Central memory CD8-positive, alpha-beta T cell (primary cell): Measurements from ENCODE around the gene TMEM43.
A peak's percentile ranks its signal among the peaks of the same experiment; 100 is the strongest.

Source experiments
- ATAC-seq: fragments of 150-1000 bp; cut with Tn5 transposase; replicated peaks from 2 replicates; pipeline ENCODE4 v1.10.0; 2022; ENCODE audit warnings: mild to moderate bottlenecking, moderate FRiP score, moderate number of reproducible peaks; ENCODE audit not compliant: poor library complexity, severe bottlenecking; ENCODE audit errors: extremely low read depth
- DNase-seq, 2 donors: peaks; one replicate each; pipeline ENCODE4 v3.0.0; 2021; ENCODE audit warnings: low spot score in 2 of 2
- H3K27ac Mint-ChIP-seq: one replicate; pipeline ENCODE4 v1.8.0; 2022; ENCODE audit warnings: low read depth, mild to moderate bottlenecking, moderate library complexity, mixed read lengths
- H3K27me3 Mint-ChIP-seq: one replicate; pipeline ENCODE4 v1.8.0; 2022; ENCODE audit warnings: mixed read lengths
- H3K36me3 Mint-ChIP-seq: one replicate; pipeline ENCODE4 v1.8.0; 2022; ENCODE audit warnings: mild to moderate bottlenecking, moderate library complexity, mixed read lengths; ENCODE audit not compliant: insufficient read depth
- H3K4me1 Mint-ChIP-seq: one replicate; pipeline ENCODE4 v1.8.0; 2022; ENCODE audit warnings: mixed read lengths
- H3K4me3 Mint-ChIP-seq: one replicate; pipeline ENCODE4 v1.8.0; 2022; ENCODE audit warnings: mild to moderate bottlenecking, moderate library complexity, mixed read lengths
- H3K9me3 Mint-ChIP-seq: one replicate; pipeline ENCODE4 v1.8.0; 2022; ENCODE audit warnings: mixed read lengths

TMEM43 gene

DNA sequence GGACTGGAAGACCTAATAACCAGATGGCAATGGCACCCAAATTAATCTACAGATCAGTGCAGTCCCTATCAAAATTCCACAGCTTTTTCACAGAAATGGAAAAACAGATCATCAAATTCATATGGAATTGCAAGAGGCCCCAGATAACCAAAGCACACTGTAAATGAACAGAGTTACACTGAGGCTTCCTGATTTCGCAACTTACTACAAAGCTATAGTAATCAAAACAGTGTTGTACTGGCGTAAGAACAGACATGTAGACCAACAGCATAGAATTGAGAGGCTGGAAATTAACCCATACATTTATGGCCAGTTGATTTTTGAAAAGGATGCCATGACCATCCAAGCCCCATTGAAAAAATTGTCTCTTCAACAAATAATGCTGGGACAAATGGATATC is 37.3 kb downstream of the TMEM43 start:
- DNase-seq = no peak
- Mint-ChIP-seq H3K27ac (no peak overlapping the region), H3K9me3 (peaks cover 4% of the 10 kb centered on the region), H3K4me1 (peaks cover 2% of the 10 kb centered on the region), H3K4me3 (no peak overlapping the region), H3K36me3 (peaks cover 80% of the 10 kb centered on the region), H3K27me3 (no peaks in the 10 kb centered on the region)
- no peak for ATAC-seq

DNA sequence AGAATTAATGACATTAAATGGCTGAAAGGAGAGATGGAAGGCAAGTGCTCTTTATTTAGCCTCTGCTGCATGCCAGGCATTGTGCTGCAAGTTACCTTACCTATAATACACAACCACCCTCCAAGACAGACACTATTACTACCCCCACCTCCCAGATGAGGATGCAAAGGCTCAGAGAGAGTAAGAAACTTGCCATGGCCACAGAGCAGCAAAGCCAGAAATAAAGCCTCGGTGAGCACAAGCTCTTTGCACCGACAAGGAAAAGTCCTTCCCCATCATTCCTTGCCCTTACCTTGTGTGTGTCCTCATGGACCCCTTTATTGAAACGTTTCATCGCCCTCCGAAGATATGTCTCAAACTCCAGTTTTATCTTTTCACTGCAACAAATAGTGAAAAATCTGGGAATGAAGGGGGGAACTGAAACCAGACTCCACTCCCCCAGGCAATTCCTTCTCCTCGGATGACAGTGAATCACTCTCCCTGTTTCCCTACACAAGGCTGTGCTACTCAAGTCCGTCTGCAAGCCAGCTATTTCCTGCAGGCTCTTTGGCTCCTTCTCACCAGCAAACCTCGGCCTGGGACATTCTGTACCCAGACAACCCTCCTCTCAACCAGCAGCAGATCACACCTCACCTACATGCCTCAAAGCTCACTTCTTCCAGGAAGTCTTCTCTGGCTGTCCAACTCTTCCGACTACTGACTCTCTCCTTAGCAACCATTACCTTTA is 42.2 kb downstream of the TMEM43 start:
- no peak overlapping the region for H3K4me3 Mint-ChIP-seq
- no peak for ATAC-seq
- no peaks in the 10 kb centered on the region for H3K27me3 Mint-ChIP-seq
- DNase-seq = no peak
- no peak overlapping the region for H3K27ac Mint-ChIP-seq
- peaks cover 77% of the 10 kb centered on the region for H3K36me3 Mint-ChIP-seq
- H3K4me1 Mint-ChIP-seq = peaks cover 16% of the 10 kb centered on the region
- H3K9me3 Mint-ChIP-seq = no peaks in the 10 kb centered on the region

DNA sequence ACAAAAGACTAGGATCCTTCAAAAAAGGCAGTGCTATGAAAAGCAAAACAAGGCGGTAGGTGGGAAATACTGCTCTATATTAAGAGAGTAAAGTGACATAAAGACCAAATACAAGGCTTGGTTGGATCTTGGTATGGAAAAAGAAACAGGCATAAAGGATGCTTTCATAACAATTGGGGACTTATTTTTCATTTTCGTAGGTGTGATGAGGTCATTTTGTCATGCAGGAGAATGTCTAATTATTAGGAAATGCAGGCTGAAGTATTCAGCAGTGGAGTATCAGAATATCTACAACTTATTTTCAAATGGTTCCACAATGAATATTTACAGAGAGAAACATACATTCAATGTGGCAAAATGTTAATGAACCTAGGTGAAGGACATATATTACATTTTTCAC is 44.6 kb downstream of the TMEM43 start:
- DNase-seq = no peak
- Mint-ChIP-seq H3K9me3 (no peaks in the 10 kb centered on the region), H3K4me3 (no peak overlapping the region), H3K27me3 (no peaks in the 10 kb centered on the region), H3K27ac (no peak overlapping the region), H3K4me1 (peaks cover 30% of the 10 kb centered on the region), H3K36me3 (peaks cover 65% of the 10 kb centered on the region)
- no peak for ATAC-seq

DNA sequence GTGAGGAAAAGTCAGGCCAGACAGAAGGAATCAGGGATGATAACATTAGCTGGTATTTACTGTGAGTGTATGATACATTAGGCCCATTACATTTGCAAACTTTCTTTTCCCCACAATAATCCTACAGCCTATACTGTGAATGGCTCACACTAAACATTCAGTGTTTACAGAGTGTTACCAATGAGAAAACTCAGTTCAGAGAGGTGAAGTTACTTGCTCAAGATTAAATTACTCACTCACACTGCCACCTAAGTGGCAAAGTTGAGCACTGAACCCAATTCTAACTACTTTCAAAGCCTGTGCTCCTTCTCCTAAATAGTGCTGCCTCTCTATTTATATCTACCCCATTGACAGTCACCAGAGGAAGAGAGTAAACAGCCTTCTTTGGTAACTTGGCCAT is 45.0 kb downstream of the TMEM43 start:
- Mint-ChIP-seq H3K27me3 (no peaks in the 10 kb centered on the region), H3K27ac (no peak overlapping the region), H3K4me1 (peaks cover 34% of the 10 kb centered on the region), H3K36me3 (peaks cover 60% of the 10 kb centered on the region), H3K4me3 (no peak overlapping the region), H3K9me3 (no peaks in the 10 kb centered on the region)
- DNase-seq (no peak), ATAC-seq (no peak)

DNA sequence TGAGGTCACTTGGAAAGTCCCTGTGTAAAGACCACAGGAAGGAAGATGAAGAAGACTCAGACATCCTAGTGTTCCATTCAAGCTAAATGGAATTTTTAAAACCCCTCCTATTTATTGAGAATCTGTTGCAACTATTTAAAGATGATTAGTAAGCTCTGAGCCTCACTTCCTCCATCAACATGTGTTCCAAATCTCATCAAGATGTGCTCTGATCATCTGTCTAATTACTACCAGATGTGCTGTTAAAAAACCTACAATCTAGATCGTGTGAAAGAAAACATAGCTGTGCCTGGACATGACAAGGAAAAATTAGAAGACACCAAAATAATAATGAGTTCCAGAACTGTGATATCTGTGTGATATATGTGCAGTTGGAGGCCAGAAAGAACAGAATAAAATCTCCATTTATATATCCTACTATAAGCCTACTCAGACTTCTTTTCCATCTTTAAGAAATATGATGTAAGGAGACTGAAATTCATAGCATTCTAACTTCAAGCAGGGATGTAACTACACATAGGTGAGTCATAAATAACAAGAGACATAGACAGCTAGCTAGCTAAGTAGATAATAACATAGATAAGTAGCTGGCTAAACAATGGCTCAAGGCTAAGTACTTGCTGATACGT is 45.8 kb downstream of the TMEM43 start:
- no peaks in the 10 kb centered on the region for H3K27me3 Mint-ChIP-seq
- no peak overlapping the region for H3K27ac Mint-ChIP-seq
- DNase-seq = no peak
- H3K9me3 Mint-ChIP-seq = no peaks in the 10 kb centered on the region
- H3K4me1 Mint-ChIP-seq = peaks cover 42% of the 10 kb centered on the region
- ATAC-seq = no peak
- peaks cover 59% of the 10 kb centered on the region for H3K36me3 Mint-ChIP-seq
- no peak overlapping the region for H3K4me3 Mint-ChIP-seq

DNA sequence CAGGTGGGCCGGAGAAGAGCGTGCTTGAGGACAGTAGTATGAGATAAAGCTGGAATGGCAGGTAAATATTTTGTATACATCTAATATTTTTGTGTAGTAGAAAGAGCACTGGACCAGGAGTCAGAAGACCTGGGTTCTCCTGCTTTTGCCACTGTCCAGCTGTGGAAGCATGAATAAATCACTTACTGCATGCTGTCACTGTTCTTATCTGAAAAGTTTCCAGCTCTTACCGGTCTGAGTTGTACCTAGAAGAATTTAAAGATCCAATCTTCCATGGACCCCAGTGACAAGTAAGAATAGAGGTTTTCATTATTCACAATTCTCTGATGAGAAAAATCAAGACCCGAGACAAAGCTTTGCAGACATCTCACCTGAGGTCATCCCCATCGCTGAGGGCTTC is 47.6 kb downstream of the TMEM43 start:
- Mint-ChIP-seq H3K27me3 (no peaks in the 10 kb centered on the region), H3K27ac (peak overlapping the region; percentile 76), H3K36me3 (peaks cover 53% of the 10 kb centered on the region), H3K4me1 (peaks cover 52% of the 10 kb centered on the region), H3K4me3 (no peak overlapping the region), H3K9me3 (no peaks in the 10 kb centered on the region)
- ATAC-seq = no peak
- no peak for DNase-seq

DNA sequence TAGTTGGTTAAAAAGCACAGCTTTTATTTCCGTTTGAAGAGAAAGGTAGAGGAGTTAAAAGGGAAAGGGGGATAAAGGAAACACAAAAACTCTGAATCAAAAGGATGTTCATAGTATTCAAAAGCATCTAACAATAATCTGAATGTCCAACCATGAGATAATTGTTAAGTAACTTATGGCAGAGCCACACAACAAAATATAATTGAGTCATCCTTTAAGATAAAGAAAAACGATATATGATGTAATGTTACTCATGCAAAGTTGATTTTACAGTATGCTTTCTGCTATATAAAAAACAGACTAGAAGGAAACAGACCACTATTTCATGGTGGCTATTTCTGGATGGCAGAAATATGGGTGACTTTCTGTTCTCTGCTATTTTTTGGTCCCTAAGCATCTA is 49.6 kb downstream of the TMEM43 start:
- H3K36me3 Mint-ChIP-seq = peaks cover 55% of the 10 kb centered on the region
- H3K27ac Mint-ChIP-seq = peak overlapping the region; percentile 100
- peaks cover 70% of the 10 kb centered on the region for H3K4me1 Mint-ChIP-seq
- H3K9me3 Mint-ChIP-seq = no peaks in the 10 kb centered on the region
- no peaks in the 10 kb centered on the region for H3K27me3 Mint-ChIP-seq
- no peak overlapping the region for H3K4me3 Mint-ChIP-seq
- DNase-seq = no peak
- ATAC-seq = no peak

DNA sequence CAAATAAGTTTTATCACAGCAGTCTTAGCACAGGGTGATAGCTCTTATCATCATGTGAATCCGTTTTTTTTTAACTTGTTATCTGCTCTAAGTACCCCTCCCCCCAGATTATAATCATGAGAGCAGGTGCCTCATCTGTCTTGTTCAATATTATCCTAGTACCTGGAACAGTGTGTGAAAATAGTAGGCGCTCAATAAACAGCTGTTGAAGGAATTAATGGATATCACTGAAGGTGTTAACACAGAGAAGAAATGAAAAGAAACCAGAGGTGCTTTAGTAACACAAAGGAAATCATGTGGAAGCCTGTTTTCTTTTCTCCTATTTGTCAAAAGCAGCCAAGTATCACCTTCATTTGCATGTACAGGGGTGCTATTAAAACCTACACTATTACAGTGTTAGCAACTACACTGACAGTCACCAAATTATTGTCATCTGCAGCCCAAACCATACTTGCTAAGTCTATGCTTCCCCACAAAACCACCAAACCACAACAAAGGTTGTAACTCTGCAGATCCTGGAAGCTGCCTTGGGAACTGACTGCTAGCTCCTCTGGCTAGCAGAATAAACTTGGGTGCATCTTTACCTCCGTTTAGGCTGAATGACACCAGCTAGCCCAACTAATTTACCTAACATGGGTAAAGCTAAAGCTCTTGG is 50.7 kb downstream of the TMEM43 start:
- ATAC-seq (peak; percentile 63), DNase-seq (peak in 1 of 2 donors; percentile 64)
- peak overlapping the region; percentile 67 for H3K4me3 Mint-ChIP-seq
- H3K4me1 Mint-ChIP-seq = peaks cover 73% of the 10 kb centered on the region
- H3K36me3 Mint-ChIP-seq = peaks cover 48% of the 10 kb centered on the region
- H3K27me3 Mint-ChIP-seq = no peaks in the 10 kb centered on the region
- peak overlapping the region; percentile 100 for H3K27ac Mint-ChIP-seq
- H3K9me3 Mint-ChIP-seq = no peaks in the 10 kb centered on the region

DNA sequence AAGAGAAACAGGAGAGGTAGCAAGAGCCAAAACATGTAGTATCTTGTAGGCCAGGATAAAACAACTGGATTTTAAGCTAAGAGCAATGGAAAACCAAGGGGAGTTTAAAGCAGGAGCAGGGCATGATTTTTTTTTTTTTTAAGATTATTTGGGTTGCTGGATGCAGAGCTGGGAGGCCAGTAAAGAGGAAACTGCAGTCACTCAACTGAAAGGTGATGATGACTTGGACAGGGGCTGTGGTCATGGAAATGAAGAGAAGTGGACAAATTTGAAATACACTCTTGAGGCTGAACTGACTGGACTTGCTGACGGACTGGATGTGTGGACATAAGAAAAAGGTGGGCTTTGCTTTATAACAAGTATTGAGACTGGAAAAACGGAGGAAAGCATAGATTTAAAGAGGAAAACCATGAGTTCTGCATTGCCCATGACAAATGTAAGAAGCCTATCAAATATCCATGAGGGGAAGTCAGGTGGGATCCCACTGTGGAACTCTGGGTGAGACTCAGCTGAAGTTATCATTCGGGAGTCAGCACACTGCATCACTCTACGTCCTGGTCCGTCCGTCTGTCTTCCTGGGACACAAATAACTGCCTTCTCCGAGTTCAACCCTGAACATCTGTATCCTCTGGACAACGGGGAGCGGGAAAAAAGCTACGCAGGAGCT is 52.9 kb downstream of the TMEM43 start:
- DNase-seq = no peak
- peaks cover 41% of the 10 kb centered on the region for H3K36me3 Mint-ChIP-seq

DNA sequence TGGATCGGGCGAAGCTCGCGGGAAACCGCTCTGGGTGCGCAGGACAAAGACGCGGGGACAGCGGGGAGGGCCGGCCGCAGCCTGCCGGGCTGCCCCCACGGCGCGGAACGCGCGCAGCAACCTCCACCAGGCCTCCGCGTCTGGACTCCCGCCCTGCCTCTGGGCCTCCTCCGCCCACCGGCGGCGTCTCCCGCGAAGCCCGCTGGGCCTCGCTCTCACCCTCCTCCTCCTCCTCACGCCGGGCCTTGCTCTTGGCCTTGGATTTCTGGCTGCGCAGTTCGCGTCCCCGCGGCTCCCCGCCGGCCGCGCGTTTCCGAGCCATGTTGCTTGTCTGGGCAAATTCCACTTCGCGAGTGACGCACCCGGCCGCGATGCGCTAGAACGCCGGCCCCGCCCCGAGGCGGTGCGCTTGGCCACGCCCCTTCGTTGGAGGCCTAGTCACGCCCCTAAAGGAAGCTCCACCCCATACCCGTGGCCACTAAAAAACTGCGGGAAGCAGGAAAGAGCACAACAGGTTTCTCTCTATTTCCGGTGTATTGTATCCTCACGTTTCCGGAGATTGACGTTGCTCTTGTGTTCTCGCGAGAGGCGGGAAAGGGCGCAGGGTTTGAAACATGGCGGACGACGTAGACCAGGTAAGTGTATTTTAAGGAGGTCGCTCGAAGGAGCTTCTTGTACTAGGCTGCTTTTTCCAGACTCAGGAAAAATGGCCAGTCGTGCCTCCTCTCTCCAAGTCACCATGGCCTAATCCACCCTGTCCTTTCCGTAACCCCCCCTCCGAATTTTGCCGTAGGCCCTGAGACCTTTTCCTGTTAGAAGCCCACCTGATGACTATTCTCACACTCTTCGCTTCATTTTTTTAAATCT is 53.6 kb downstream of the TMEM43 start, which contains the start of the genes LSM3 and XPC:
Gene LSM3 (plus strand): TSS at position 571 of the 867 bp plus-strand sequence. CDS start 44 bp downstream, at position 615.
Gene XPC (minus strand): TSS at position 355 of the 867 bp plus-strand sequence. CDS start 33 bp downstream, at position 322.
- Mint-ChIP-seq H3K4me3 (peak within 1 kb of the TSS; percentile 95), H3K9me3 (no peaks in the 10 kb centered on the region), H3K4me1 (peaks cover 70% of the 10 kb centered on the region), H3K27me3 (no peaks in the 10 kb centered on the region), H3K27ac (peak within 1 kb of the TSS; percentile 100), H3K36me3 (peaks cover 44% of the 10 kb centered on the region)
- DNase-seq (peak; percentile 99), ATAC-seq (peak; percentile 88)

More for the DNA sequence above, 52.9 kb downstream of the TMEM43 start:
- Mint-ChIP-seq H3K9me3 (no peaks in the 10 kb centered on the region), H3K27ac (peak overlapping the region; percentile 100), H3K4me3 (peak overlapping the region; percentile 95), H3K27me3 (no peaks in the 10 kb centered on the region), H3K4me1 (peaks cover 69% of the 10 kb centered on the region)
- ATAC-seq = peak; percentile 5

DNA sequence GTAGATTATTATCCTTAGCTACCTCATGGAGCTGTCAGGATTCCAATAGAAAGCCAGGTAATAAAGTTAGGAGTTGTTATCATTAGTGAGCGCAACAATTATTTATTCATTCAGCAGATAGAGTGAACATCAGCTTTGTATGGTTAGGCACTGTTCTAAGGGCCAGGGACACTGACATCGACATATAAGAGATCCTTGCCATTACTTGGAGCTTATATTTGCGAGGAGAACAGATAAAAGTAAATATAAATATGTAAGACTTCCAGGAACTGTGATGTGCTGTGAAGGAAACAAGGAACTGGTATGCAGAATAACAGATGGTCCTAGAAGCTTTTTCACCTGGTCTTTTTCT is 54.2 kb downstream of the TMEM43 start:
- no peak for DNase-seq

DNA sequence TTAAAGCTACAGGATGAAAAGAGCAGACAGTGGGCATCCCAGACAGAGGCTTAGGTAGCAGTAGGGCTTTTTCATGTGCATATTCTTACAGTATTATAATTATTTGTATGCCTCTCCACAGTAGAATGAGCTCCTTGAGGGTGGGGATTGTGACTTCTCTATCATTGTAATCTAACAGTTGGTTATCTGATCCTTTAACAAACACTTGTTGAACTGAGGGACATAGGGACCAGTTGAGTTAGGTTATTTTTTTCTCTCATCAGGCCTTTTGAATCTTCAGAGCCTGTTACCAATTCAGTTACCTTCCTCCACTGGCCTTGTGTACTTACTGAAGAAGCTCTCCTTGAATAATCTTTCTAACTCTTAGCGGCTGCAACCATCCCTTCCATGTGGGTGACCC is 54.9 kb downstream of the TMEM43 start:
- no peaks in the 10 kb centered on the region for H3K27me3 Mint-ChIP-seq
- peaks cover 65% of the 10 kb centered on the region for H3K4me1 Mint-ChIP-seq
- peak overlapping the region; percentile 100 for H3K27ac Mint-ChIP-seq
- no peak for ATAC-seq
- H3K36me3 Mint-ChIP-seq = peaks cover 50% of the 10 kb centered on the region
- peak overlapping the region; percentile 95 for H3K4me3 Mint-ChIP-seq
- H3K9me3 Mint-ChIP-seq = no peaks in the 10 kb centered on the region
- DNase-seq = no peak

More for the DNA sequence above, 54.2 kb downstream of the TMEM43 start:
- peaks cover 48% of the 10 kb centered on the region for H3K36me3 Mint-ChIP-seq
- peak overlapping the region; percentile 95 for H3K4me3 Mint-ChIP-seq
- H3K27ac Mint-ChIP-seq = peak overlapping the region; percentile 100
- no peak for ATAC-seq
- no peaks in the 10 kb centered on the region for H3K9me3 Mint-ChIP-seq
- H3K27me3 Mint-ChIP-seq = no peaks in the 10 kb centered on the region
- peaks cover 71% of the 10 kb centered on the region for H3K4me1 Mint-ChIP-seq
